Amniotic epithelial cell (primary cell): ENCODE measurements around the gene PAX9.
A peak's percentile ranks its signal among the peaks of the same experiment; 100 is the strongest.
"Not testable (repeated sequence)": the region's sequence is repeated elsewhere in the genome, so short reads cannot be mapped to it uniquely, and the experiment has no call there.

Source experiments
- DNase-seq: peaks from one replicate; pipeline ENCODE4 v3.0.0-alpha.2; 2010; ENCODE audit warnings: low read depth

The PAX9 gene

DNA sequence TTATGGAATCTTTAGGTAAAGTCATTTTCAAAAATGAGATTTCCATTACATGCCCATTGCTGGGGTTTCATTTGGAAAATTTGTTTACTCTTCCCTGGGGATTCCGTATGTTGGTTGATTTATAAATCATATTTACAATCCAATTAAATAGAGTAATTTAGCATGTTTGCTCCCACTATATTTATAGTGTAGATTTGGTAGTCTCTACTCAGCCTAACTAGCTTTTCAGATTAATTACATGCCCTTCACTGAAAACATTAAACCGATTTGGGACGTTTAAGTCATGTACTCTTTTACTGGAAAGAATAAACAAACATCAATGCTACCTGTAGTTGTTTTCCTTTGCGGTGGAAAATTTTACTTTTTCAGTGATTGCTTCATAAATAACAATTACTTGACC is 10.4 kb downstream of the PAX9 start:
- DNase-seq: no peak

- DNase-seq: no peak
Measured at GRCh38 chr14:36674659-36675058, 13.0 kb downstream of the PAX9 start.

- DNase-seq: no peak
Measured at GRCh38 chr14:36675581-36675980, 13.9 kb downstream of the PAX9 start.

DNA sequence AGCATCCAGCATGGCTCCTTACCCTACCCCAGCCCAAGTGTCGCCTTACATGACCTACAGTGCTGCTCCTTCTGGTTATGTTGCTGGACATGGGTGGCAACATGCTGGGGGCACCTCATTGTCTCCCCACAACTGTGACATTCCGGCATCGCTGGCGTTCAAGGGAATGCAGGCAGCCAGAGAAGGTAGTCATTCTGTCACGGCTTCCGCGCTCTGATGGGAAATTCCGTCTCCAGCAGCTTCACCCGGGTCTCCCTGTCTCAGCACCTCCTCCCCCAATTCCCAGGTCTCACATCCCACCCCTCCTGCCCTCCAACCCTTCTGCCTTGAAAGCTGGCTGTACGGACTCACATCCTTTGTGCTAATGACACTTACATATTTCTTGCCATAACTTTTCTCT is 14.6 kb downstream of the PAX9 start:
- no peak for DNase-seq

GRCh38 chr14:36682338-36682737 is 20.7 kb downstream of the PAX9 start:
- DNase-seq: no peak

DNA sequence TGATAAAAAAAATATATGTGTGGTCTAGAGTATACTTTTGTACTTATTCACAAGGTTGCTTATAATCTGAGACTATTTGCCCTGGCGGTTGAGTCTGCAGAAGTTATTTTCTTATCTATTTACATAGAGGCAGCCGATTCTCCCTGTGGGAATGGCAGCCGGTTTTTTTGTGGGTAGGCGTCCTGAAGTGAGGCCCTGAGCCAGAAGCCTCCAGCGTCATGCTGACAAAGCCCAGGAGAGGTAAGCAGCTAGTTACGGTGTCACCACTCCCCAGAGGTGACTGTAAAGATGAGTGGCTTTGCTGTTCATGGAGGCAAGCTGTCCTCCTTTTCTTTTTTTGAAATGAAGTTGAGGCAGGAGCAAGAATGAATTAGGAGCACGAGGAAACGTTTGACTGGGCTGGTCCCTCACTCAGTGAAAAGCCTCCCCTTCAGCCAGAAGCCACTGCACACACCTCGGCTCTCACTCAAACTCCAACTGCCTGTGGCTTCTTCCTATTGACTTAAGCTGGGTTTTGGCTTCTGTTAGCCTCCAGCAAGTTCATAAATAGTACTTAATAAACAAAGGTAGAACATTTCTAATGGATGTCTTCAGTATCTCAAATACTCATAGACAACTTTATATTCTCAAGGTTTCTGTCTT is 21.5 kb downstream of the PAX9 start:
- no peak for DNase-seq

- no peak for DNase-seq
Measured at GRCh38 chr14:36684946-36685345, 23.3 kb downstream of the PAX9 start.

- DNase-seq: no peak
Measured at GRCh38 chr14:36690311-36691040, 28.8 kb downstream of the PAX9 start.

DNA sequence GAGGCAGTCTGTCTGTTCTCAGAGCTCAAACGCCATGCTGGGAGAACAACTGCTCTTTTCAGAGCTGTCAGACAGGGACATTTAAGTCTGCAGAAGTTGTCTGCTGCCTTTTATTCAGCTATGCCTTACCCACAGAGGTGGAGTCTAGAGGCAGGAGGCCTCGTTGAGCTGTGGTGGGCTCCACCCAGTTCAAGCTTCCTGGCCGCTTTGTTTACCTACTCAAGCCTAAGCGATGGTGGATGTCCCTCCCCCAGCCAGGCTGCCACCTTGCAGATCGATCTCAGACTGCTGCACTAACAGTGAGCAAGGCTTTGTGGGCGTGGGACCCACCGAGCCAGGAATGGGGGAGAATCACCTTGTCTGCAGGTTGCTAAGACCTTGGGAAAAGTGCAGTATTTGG is 37.8 kb downstream of the PAX9 start:
- not testable (repeated sequence) for DNase-seq

GRCh38 chr14:36700651-36701050 is 39.0 kb downstream of the PAX9 start:
- no peak for DNase-seq

- DNase-seq: no peak
Measured at GRCh38 chr14:36701132-36701531, 39.5 kb downstream of the PAX9 start.

GRCh38 chr14:36702474-36702873 is 40.8 kb downstream of the PAX9 start:
- DNase-seq: no peak

DNA sequence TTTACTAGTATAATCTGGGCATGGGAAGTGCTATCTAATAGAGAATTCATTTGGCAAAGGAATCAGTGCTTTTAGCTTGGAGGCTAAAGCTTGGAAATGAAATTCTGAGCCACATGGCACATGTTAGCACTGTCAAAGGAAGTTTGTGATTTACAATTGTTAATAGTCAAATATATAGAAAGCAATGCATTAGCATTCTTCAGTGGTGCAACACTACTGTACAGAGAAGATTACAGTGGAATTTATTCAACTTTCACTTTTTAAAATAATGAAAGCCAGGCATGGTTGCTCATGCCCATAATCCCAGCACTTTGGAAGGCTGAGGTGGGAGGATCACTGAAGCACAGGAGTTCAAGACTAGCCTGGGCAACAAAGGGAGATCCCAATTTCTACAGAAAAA is 45.9 kb downstream of the PAX9 start:
- DNase-seq: no peak

GRCh38 chr14:36713960-36714703 is 52.5 kb downstream of the PAX9 start:
- DNase-seq: no peak

- DNase-seq: no peak
Measured at GRCh38 chr14:36716614-36717184, 55.0 kb downstream of the PAX9 start.

GRCh38 chr14:36717363-36717762 is 55.7 kb downstream of the PAX9 start:
- no peak for DNase-seq

GRCh38 chr14:36718216-36718615 is 56.6 kb downstream of the PAX9 start:
- DNase-seq: peak; percentile 51

DNA sequence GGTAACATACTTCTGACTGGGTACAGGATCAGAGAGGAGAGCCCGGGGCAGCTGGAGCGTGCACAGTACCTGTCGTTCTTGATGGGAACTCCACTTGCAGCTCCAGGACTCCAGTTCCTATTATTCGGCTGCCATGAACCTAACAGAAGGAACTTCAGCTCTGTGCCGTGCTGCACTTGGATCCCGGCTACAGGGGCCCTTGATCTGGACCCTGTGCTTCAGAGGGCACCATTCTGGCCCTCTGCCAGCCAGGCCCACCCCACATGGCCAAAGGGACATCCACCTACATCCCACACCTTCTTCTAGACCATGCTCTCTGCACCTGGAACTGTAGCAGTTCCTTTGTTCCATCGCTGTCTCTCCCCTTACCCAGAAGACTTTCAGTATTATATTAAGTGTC is 58.2 kb downstream of the PAX9 start:
- DNase-seq: no peak

GRCh38 chr14:36720657-36721056 is 59.0 kb downstream of the PAX9 start:
- no peak for DNase-seq

- DNase-seq: no peak
Measured at GRCh38 chr14:36721877-36722276, 60.2 kb downstream of the PAX9 start.

GRCh38 chr14:36723530-36723929 is 61.9 kb downstream of the PAX9 start:
- DNase-seq: no peak

GRCh38 chr14:36724162-36724561 is 62.5 kb downstream of the PAX9 start:
- no peak for DNase-seq

- no peak for DNase-seq
Measured at GRCh38 chr14:36726128-36726527, 64.5 kb downstream of the PAX9 start.
